NT2/D1 (cell line): ENCODE data around the gene TTC17.

ENCODE experiments used
- DNase-seq: peaks from one replicate; pipeline ENCODE4 v3.0.0-alpha.2; 2011; ENCODE audit warnings: low read depth, low spot score
- H3K27me3 ChIP-seq: 2 replicates; pipeline ENCODE4 v1.6.0; 2011; ENCODE audit warnings: mild to moderate bottlenecking; ENCODE audit not compliant: insufficient read length, insufficient read depth
- H3K36me3 ChIP-seq: 2 replicates; pipeline ENCODE4 v1.6.1; 2011; ENCODE audit warnings: mild to moderate bottlenecking, low read length, mixed read lengths; ENCODE audit not compliant: insufficient read depth, insufficient read length
- H3K4me1 ChIP-seq: 2 replicates; pipeline ENCODE4 v1.5.1; 2011; ENCODE audit not compliant: insufficient read depth, insufficient read length
- H3K4me3 ChIP-seq: 2 replicates; pipeline ENCODE4 v1.5.1; 2011; ENCODE audit warnings: low read depth; ENCODE audit not compliant: insufficient read length
- H3K9ac ChIP-seq: 2 replicates; pipeline ENCODE4 v1.6.0; 2011; ENCODE audit warnings: low read depth; ENCODE audit not compliant: insufficient read length
- H3K9me3 ChIP-seq: 2 replicates; pipeline ENCODE4 v1.5.1; 2011; ENCODE audit warnings: mild to moderate bottlenecking, low read length; ENCODE audit not compliant: insufficient read depth
- SUZ12 ChIP-seq: IDR thresholded peaks from 2 replicates; pipeline ENCODE4 v1.6.1; 2011; ENCODE audit not compliant: insufficient read length, insufficient read depth; ENCODE audit errors: extremely low read depth
- YY1 ChIP-seq: IDR thresholded peaks from 2 replicates; pipeline ENCODE4 v1.6.1; 2011; ENCODE audit not compliant: insufficient read length, insufficient read depth
- ZNF274 ChIP-seq: IDR thresholded peaks from 2 replicates; pipeline ENCODE4 v1.6.1; 2011; ENCODE audit warnings: mild to moderate bottlenecking, low read depth, low read length

The TTC17 gene

GRCh38 chr11:43515090-43515489 is 156.4 kb downstream of the TTC17 start:
- peaks cover 14% of the 10 kb centered on the region for H3K4me1 ChIP-seq
- TF ChIP-seq SUZ12 (no peak), ZNF274 (no peak), YY1 (no peak)

GRCh38 chr11:43516316-43516850 is 157.7 kb downstream of the TTC17 start:
- Histone ChIP-seq H3K4me1 (peaks cover 14% of the 10 kb centered on the region), H3K4me3 (no peak overlapping the region), H3K9me3 (peaks cover 5% of the 10 kb centered on the region; the same call in 1 of the 2 replicates), H3K27me3 (no peaks in the 10 kb centered on the region), H3K36me3 (no peaks in the 10 kb centered on the region), H3K9ac (no peak overlapping the region)
- no peak for TF ChIP-seq YY1
- no peak for TF ChIP-seq SUZ12
- TF ChIP-seq ZNF274: no peak
- DNase-seq: peak; percentile 40

More at GRCh38 chr11:43515090-43515489, 156.4 kb downstream of the TTC17 start:
- Histone ChIP-seq H3K4me3 (no peak overlapping the region), H3K9me3 (peaks cover 5% of the 10 kb centered on the region; the same call in 1 of the 2 replicates), H3K27me3 (no peaks in the 10 kb centered on the region), H3K9ac (no peak overlapping the region), H3K36me3 (no peaks in the 10 kb centered on the region)
- peak; percentile 38 for DNase-seq

- no peaks in the 10 kb centered on the region for H3K27me3 ChIP-seq
- no peaks in the 10 kb centered on the region for H3K36me3 ChIP-seq
- H3K4me1 ChIP-seq: peaks cover 14% of the 10 kb centered on the region
- DNase-seq: no peak
- H3K9me3 ChIP-seq: peaks cover 9% of the 10 kb centered on the region; the same call in 1 of the 2 replicates
- no peak overlapping the region for H3K9ac ChIP-seq
- no peak overlapping the region for H3K4me3 ChIP-seq
- TF ChIP-seq YY1 (no peak), ZNF274 (no peak), SUZ12 (no peak)
These were observed 158.8 kb downstream of the TTC17 start for GRCh38 chr11:43517518-43517917.

GRCh38 chr11:43518408-43519160 is 159.9 kb downstream of the TTC17 start:
- no peak overlapping the region for H3K9ac ChIP-seq
- TF ChIP-seq SUZ12: no peak
- no peak for TF ChIP-seq YY1
- TF ChIP-seq ZNF274: no peak
- no peaks in the 10 kb centered on the region for H3K36me3 ChIP-seq
- H3K4me3 ChIP-seq: no peak overlapping the region
- H3K27me3 ChIP-seq: no peaks in the 10 kb centered on the region
- DNase-seq: no peak
- H3K9me3 ChIP-seq: peaks cover 5% of the 10 kb centered on the region; the same call in 1 of the 2 replicates
- peaks cover 14% of the 10 kb centered on the region for H3K4me1 ChIP-seq

- H3K9ac ChIP-seq: no peak overlapping the region
- no peaks in the 10 kb centered on the region for H3K36me3 ChIP-seq
- no peak overlapping the region for H3K4me3 ChIP-seq
- TF ChIP-seq SUZ12: no peak
- no peak for TF ChIP-seq ZNF274
- no peak for TF ChIP-seq YY1
- H3K9me3 ChIP-seq: peaks cover 5% of the 10 kb centered on the region; the same call in 1 of the 2 replicates
- DNase-seq: no peak
- peaks cover 7% of the 10 kb centered on the region for H3K4me1 ChIP-seq
- no peaks in the 10 kb centered on the region for H3K27me3 ChIP-seq
These were observed 162.8 kb downstream of the TTC17 start for GRCh38 chr11:43521471-43521870.

- Histone ChIP-seq H3K4me3 (no peak overlapping the region), H3K36me3 (no peaks in the 10 kb centered on the region), H3K9ac (no peak overlapping the region), H3K9me3 (peaks cover 12% of the 10 kb centered on the region), H3K4me1 (peaks cover 3% of the 10 kb centered on the region), H3K27me3 (no peaks in the 10 kb centered on the region)
- TF ChIP-seq SUZ12 (no peak), ZNF274 (no peak)
- DNase-seq: no peak
These were observed 164.9 kb downstream of the TTC17 start for GRCh38 chr11:43523632-43524031.

GRCh38 chr11:43532041-43532440 is 173.3 kb downstream of the TTC17 start:
- Histone ChIP-seq H3K36me3 (no peaks in the 10 kb centered on the region), H3K27me3 (no peaks in the 10 kb centered on the region), H3K4me3 (no peak overlapping the region), H3K9me3 (peaks cover 6% of the 10 kb centered on the region; the same call in 1 of the 2 replicates), H3K9ac (no peak overlapping the region), H3K4me1 (no peaks in the 10 kb centered on the region)
- no peak for DNase-seq
- no peak for TF ChIP-seq YY1
- TF ChIP-seq ZNF274: no peak
- TF ChIP-seq SUZ12: no peak
